Measurements from ENCODE around the gene AAK1.
A peak's percentile ranks its signal among the peaks of the same experiment; 100 is the strongest.

DNA sequence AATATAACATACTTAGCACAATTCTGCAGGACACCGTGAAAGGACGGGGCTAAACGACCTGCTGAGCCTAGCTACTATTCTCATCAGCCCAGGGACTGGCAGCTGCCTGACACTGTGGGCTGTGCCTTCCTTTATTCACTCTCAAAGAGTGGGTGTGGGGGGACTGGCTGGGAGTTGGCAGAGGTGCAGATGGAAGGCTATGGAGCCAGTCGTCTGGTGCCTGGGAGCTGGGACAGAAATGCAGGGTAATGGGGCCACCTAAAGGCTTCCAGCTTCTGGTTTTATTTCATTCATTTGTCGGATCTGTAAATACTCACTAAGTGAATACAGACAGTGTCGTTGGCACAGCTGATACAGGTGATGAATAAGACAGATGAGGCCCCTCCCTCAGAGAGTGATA is 150.3 kb downstream of the AAK1 start:
- TF ChIP-seq, protein P1, sequence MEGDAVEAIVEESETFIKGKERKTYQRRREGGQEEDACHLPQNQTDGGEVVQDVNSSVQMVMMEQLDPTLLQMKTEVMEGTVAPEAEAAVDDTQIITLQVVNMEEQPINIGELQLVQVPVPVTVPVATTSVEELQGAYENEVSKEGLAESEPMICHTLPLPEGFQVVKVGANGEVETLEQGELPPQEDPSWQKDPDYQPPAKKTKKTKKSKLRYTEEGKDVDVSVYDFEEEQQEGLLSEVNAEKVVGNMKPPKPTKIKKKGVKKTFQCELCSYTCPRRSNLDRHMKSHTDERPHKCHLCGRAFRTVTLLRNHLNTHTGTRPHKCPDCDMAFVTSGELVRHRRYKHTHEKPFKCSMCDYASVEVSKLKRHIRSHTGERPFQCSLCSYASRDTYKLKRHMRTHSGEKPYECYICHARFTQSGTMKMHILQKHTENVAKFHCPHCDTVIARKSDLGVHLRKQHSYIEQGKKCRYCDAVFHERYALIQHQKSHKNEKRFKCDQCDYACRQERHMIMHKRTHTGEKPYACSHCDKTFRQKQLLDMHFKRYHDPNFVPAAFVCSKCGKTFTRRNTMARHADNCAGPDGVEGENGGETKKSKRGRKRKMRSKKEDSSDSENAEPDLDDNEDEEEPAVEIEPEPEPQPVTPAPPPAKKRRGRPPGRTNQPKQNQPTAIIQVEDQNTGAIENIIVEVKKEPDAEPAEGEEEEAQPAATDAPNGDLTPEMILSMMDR (IDR thresholded peaks at IDR 0.05) = peak in 1 of 7 experiments; percentile 9
- no peak for TF ChIP-seq POLR2A (IDR thresholded peaks at IDR 0.05)
- TF ChIP-seq EP300 (IDR thresholded peaks at IDR 0.05) = no peak
- TF ChIP-seq POLR2AphosphoS5 (IDR thresholded peaks at IDR 0.05) = no peak

Measured in stomach (tissue), 4 donors.